ENCODE measurements around the gene NFE2.

The NFE2 gene

GRCh38 chr12:54253240-54253639, 47.6 kb downstream of the NFE2 start:
- Histone ChIP-seq H2BK12ac (ENCODE audit: low read length) (no peak overlapping the region), H3K9ac (ENCODE audit: low read length) (no peak overlapping the region), H3K4me1 (ENCODE audit: control insufficient read depth in 1 of 2, insufficient read depth in 2 of 2, low read length in 2 of 2) (peaks cover 6 to 11% of the 10 kb centered on the region in 2 experiments), H3K9me3 (ENCODE audit: insufficient read depth, low read depth, low read length) (no peaks in the 10 kb centered on the region), H4K91ac (ENCODE audit: low read depth, low read length) (no peak overlapping the region), H3K27ac (ENCODE audit: low read depth, low read length) (no peak overlapping the region), H4K12ac (ENCODE audit: low read depth, low read length) (no peak overlapping the region), H3K36me3 (ENCODE audit: control insufficient read depth in 1 of 2, insufficient read depth in 2 of 2, low read length in 2 of 2) (peaks cover 24 to 26% of the 10 kb centered on the region in 2 experiments), H2AK5ac (ENCODE audit: low read length) (no peak overlapping the region), H2BK5ac (ENCODE audit: low read depth, low read length, poor library complexity) (no peak overlapping the region), H3K4me2 (ENCODE audit: low read length) (no peak overlapping the region), H3K4ac (ENCODE audit: low read depth, low read length) (peak overlapping the region; percentile 31), H3K79me1 (ENCODE audit: low read length) (peaks cover 11% of the 10 kb centered on the region), H3K23ac (ENCODE audit: low read length) (no peak overlapping the region), H3K4me3 (ENCODE audit: low read depth, low read length) (no peak overlapping the region), H4K8ac (ENCODE audit: low read depth, low read length) (no peak overlapping the region), H3K79me2 (ENCODE audit: control insufficient read depth, insufficient read depth, low read length, poor library complexity) (peaks cover 4% of the 10 kb centered on the region), H2AFZ (ENCODE audit: insufficient read depth, low read length, poor library complexity) (no peak overlapping the region), H3K27me3 (ENCODE audit: insufficient read depth, low read length) (no peaks in the 10 kb centered on the region), H3K14ac (ENCODE audit: low read length) (no peak overlapping the region), H2BK120ac (ENCODE audit: insufficient read depth, low read length, poor library complexity) (no peak overlapping the region), H3K18ac (ENCODE audit: low read length) (peak overlapping the region; percentile 54)
- no peak for DNase-seq
- no CpG with 5 or more reads among the region's 4 CpGs for WGBS (ENCODE audit: extremely low coverage, insufficient coverage, insufficient read length)

DNA sequence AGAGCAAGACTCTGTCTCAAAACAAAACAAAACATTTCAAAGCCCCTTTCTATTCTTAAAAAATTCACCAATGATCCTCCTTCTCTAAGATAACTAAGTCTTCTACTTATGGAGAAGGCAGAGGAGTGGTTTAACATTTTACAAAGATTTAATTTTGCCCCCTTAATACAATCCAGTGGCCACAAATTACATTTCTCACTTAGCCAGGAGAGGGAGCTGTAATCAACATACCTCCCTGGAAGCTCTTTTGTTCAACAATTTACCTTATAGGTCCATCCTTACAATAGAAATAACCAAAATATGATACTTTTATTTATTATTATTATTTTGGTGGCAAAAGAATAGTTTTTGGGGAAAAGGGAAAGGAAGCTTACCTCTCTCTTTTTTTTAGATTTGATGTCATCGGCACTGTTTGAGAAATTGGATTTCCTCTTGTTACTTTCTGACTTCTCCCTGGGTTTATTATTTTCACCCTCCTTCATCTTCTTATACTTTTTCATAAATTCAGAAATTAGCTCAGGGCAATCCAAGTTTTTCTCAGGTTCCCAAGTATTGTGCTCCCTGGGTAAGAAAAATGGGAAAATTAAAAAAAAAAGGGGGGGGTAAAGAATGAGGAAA, 49.0 kb downstream of the NFE2 start:
- WGBS (ENCODE audit: extremely low coverage, insufficient coverage, insufficient read length), result no CpG with 5 or more reads among the region's 1 CpG
- H3K23ac ChIP-seq (ENCODE audit: low read length), result no peak overlapping the region
- H3K9me3 ChIP-seq (ENCODE audit: insufficient read depth, low read depth, low read length), result no peaks in the 10 kb centered on the region
- H2BK12ac ChIP-seq (ENCODE audit: low read length), result no peak overlapping the region
- H4K91ac ChIP-seq (ENCODE audit: low read depth, low read length), result no peak overlapping the region
- no peak overlapping the region for H2AFZ ChIP-seq (ENCODE audit: insufficient read depth, low read length, poor library complexity)
- H3K4me1 ChIP-seq (ENCODE audit: control insufficient read depth in 1 of 2, insufficient read depth in 2 of 2, low read length in 2 of 2), result peaks cover 2% of the 10 kb centered on the region in 2 experiments
- no peak overlapping the region for H3K4ac ChIP-seq (ENCODE audit: low read depth, low read length)
- no peak overlapping the region for H3K4me3 ChIP-seq (ENCODE audit: low read depth, low read length)
- H3K18ac ChIP-seq (ENCODE audit: low read length), result no peak overlapping the region
- no peaks in the 10 kb centered on the region for H3K27me3 ChIP-seq (ENCODE audit: insufficient read depth, low read length)
- H3K36me3 ChIP-seq (ENCODE audit: control insufficient read depth in 1 of 2, insufficient read depth in 2 of 2, low read length in 2 of 2), result peaks cover 29 to 32% of the 10 kb centered on the region in 2 experiments
- DNase-seq, result peak; percentile 9 to 81
- no peak overlapping the region for H2AK5ac ChIP-seq (ENCODE audit: low read length)
- no peak overlapping the region for H3K9ac ChIP-seq (ENCODE audit: low read length)
- peaks cover 2% of the 10 kb centered on the region for H3K79me1 ChIP-seq (ENCODE audit: low read length)
- peaks cover 3% of the 10 kb centered on the region for H3K79me2 ChIP-seq (ENCODE audit: control insufficient read depth, insufficient read depth, low read length, poor library complexity)
- no peak overlapping the region for H3K4me2 ChIP-seq (ENCODE audit: low read length)
- no peak overlapping the region for H2BK5ac ChIP-seq (ENCODE audit: low read depth, low read length, poor library complexity)
- H2BK120ac ChIP-seq (ENCODE audit: insufficient read depth, low read length, poor library complexity), result no peak overlapping the region
- H4K12ac ChIP-seq (ENCODE audit: low read depth, low read length), result no peak overlapping the region
- H4K8ac ChIP-seq (ENCODE audit: low read depth, low read length), result no peak overlapping the region
- no peak overlapping the region for H3K14ac ChIP-seq (ENCODE audit: low read length)
- H3K27ac ChIP-seq (ENCODE audit: low read depth, low read length), result no peak overlapping the region

GRCh38 chr12:54249489-54249888, 51.3 kb downstream of the NFE2 start:
- H3K14ac ChIP-seq (ENCODE audit: low read length), result no peak overlapping the region
- H2AFZ ChIP-seq (ENCODE audit: insufficient read depth, low read length, poor library complexity), result no peak overlapping the region
- H3K23ac ChIP-seq (ENCODE audit: low read length), result no peak overlapping the region
- peaks cover 29 to 30% of the 10 kb centered on the region in 2 experiments for H3K36me3 ChIP-seq (ENCODE audit: control insufficient read depth in 1 of 2, insufficient read depth in 2 of 2, low read length in 2 of 2)
- H2BK5ac ChIP-seq (ENCODE audit: low read depth, low read length, poor library complexity), result no peak overlapping the region
- no peaks in the 10 kb centered on the region for H3K4me1 ChIP-seq (ENCODE audit: control insufficient read depth in 1 of 2, insufficient read depth in 2 of 2, low read length in 2 of 2)
- WGBS (ENCODE audit: extremely low coverage, insufficient coverage, insufficient read length), result no CpG with 5 or more reads among the region's 5 CpGs
- no peak overlapping the region for H3K18ac ChIP-seq (ENCODE audit: low read length)
- no peak for DNase-seq
- no peak overlapping the region for H4K8ac ChIP-seq (ENCODE audit: low read depth, low read length)
- H4K12ac ChIP-seq (ENCODE audit: low read depth, low read length), result no peak overlapping the region
- no peak overlapping the region for H4K91ac ChIP-seq (ENCODE audit: low read depth, low read length)
- no peak overlapping the region for H3K27ac ChIP-seq (ENCODE audit: low read depth, low read length)
- H3K9me3 ChIP-seq (ENCODE audit: insufficient read depth, low read depth, low read length), result no peaks in the 10 kb centered on the region
- H3K79me1 ChIP-seq (ENCODE audit: low read length), result no peaks in the 10 kb centered on the region
- no peak overlapping the region for H3K4me3 ChIP-seq (ENCODE audit: low read depth, low read length)
- no peak overlapping the region for H2BK120ac ChIP-seq (ENCODE audit: insufficient read depth, low read length, poor library complexity)
- H3K27me3 ChIP-seq (ENCODE audit: insufficient read depth, low read length), result no peaks in the 10 kb centered on the region
- no peak overlapping the region for H3K9ac ChIP-seq (ENCODE audit: low read length)
- no peak overlapping the region for H3K4ac ChIP-seq (ENCODE audit: low read depth, low read length)
- no peak overlapping the region for H2BK12ac ChIP-seq (ENCODE audit: low read length)
- H3K79me2 ChIP-seq (ENCODE audit: control insufficient read depth, insufficient read depth, low read length, poor library complexity), result no peaks in the 10 kb centered on the region
- no peak overlapping the region for H2AK5ac ChIP-seq (ENCODE audit: low read length)
- H3K4me2 ChIP-seq (ENCODE audit: low read length), result no peak overlapping the region

DNA sequence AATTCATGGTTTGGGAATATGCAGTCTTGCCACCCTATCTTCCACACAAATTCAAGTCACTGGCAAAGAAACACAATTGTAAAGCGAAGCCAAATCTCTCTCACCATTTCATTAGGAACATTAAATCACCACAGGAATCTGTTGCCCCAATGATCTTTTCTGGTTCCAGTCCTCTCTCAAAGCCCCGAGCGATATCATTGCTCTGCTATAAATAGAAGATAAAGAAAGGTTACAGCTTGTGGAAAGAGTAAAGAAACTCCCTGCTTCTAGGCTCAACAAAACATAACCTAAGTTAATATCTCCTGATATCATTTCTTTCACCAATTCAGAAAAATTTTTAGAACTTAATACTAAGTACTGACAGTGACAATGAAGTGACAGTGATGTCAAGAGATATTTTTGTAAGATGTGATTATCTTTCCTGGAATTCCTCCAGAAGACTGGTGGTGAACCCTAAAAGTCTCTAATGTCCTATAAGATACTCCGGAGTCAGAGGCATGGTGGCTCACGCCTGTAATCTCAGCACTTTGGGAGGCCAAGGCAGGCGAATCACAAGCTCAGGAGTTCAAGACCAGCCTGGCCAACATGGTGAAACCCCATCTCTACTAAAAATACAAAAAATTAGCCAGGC, 54.7 kb downstream of the NFE2 start:
- Histone ChIP-seq H3K27me3 (ENCODE audit: insufficient read depth, low read length) (no peaks in the 10 kb centered on the region), H3K9ac (ENCODE audit: low read length) (no peak overlapping the region), H2AFZ (ENCODE audit: insufficient read depth, low read length, poor library complexity) (no peak overlapping the region), H3K9me3 (ENCODE audit: insufficient read depth, low read depth, low read length) (no peaks in the 10 kb centered on the region), H2BK5ac (ENCODE audit: low read depth, low read length, poor library complexity) (no peak overlapping the region), H3K4ac (ENCODE audit: low read depth, low read length) (no peak overlapping the region), H3K4me3 (ENCODE audit: low read depth, low read length) (no peak overlapping the region), H3K14ac (ENCODE audit: low read length) (no peak overlapping the region), H3K27ac (ENCODE audit: low read depth, low read length) (no peak overlapping the region), H2BK120ac (ENCODE audit: insufficient read depth, low read length, poor library complexity) (no peak overlapping the region), H3K4me2 (ENCODE audit: low read length) (no peak overlapping the region), H3K4me1 (ENCODE audit: control insufficient read depth in 1 of 2, insufficient read depth in 2 of 2, low read length in 2 of 2) (no peaks in the 10 kb centered on the region), H3K79me2 (ENCODE audit: control insufficient read depth, insufficient read depth, low read length, poor library complexity) (no peaks in the 10 kb centered on the region), H2BK12ac (ENCODE audit: low read length) (no peak overlapping the region), H3K23ac (ENCODE audit: low read length) (no peak overlapping the region), H3K79me1 (ENCODE audit: low read length) (no peaks in the 10 kb centered on the region), H2AK5ac (ENCODE audit: low read length) (no peak overlapping the region), H4K12ac (ENCODE audit: low read depth, low read length) (no peak overlapping the region), H3K36me3 (ENCODE audit: control insufficient read depth in 1 of 2, insufficient read depth in 2 of 2, low read length in 2 of 2) (peaks cover 33 to 37% of the 10 kb centered on the region in 2 experiments), H4K8ac (ENCODE audit: low read depth, low read length) (no peak overlapping the region), H4K91ac (ENCODE audit: low read depth, low read length) (no peak overlapping the region), H3K18ac (ENCODE audit: low read length) (no peak overlapping the region)
- WGBS (ENCODE audit: extremely low coverage, insufficient coverage, insufficient read length), result no CpG with 5 or more reads among the region's 6 CpGs
- DNase-seq, result no peak

Measured in trophoblast cell (in vitro differentiated cells and primary cell).